Adrenal gland (tissue), 12 donors: ENCODE measurements around the gene OR52N1. TPM values are rescaled to one million over a fixed set of nuclear protein-coding genes. Genes with fewer than 3 reads are reported as not detected.
A peak's percentile ranks its signal among the peaks of the same experiment; 100 is the strongest.

ENCODE experiments used
- DNase-seq, 7 donors: peaks; one replicate each; pipeline ENCODE4 v3.0.0-alpha.2; 2019 to 2020
- H3K27ac ChIP-seq, 5 donors: fragments of 200-600 bp; sonication (generic) in 4 of 5; 1 replicate in 3 of 5; 2 replicates in 2 of 5; pipeline versions ENCODE4 v1.5.1 to v1.8.0; 2016 to 2020; ENCODE audit warnings: mild to moderate bottlenecking in 1 of 5
- H3K27me3 ChIP-seq: fragments of 200-600 bp; 2 replicates; pipeline ENCODE4 v1.8.0; 2021
- H3K36me3 ChIP-seq, 2 donors: fragments of 200-600 bp; replicated peaks in 1 of 2; 1 replicate in 1 of 2; 2 replicates in 1 of 2; pipeline versions ENCODE4 v1.5.1 to v1.8.0; 2018 to 2022
- H3K4me1 ChIP-seq, 2 donors: fragments of 200-600 bp; replicated peaks in 1 of 2; 1 replicate in 1 of 2; 2 replicates in 1 of 2; pipeline versions ENCODE4 v1.5.1 to v1.8.0; 2018 to 2021
- H3K4me3 ChIP-seq, 4 donors: fragments of 200-600 bp; sonication (generic) in 3 of 4; one replicate each; pipeline ENCODE4 v1.5.1; 2016 to 2018
- H3K9me3 ChIP-seq, 3 donors: fragments of 200-600 bp; sonication (generic) in 1 of 3; replicated peaks in 1 of 3; 1 replicate in 2 of 3; 2 replicates in 1 of 3; pipeline versions ENCODE4 v1.5.1 to v1.8.0; 2016 to 2021
- CTCF ChIP-seq, 6 experiments: fragments of 450-650 bp in 4 of 6; fragments of 200-600 bp in 2 of 6; sonication (generic) in 1 of 6; IDR thresholded peaks; 1 replicate in 5 of 6; 2 replicates in 1 of 6; pipeline versions ENCODE4 v1.5.1 to v1.8.0; 2016 to 2021; ENCODE audit warnings: antibody characterized with exemption in 6 of 6, mild to moderate bottlenecking in 2 of 6, moderate library complexity in 1 of 6
- POLR2A ChIP-seq, 2 donors: fragments of 450-650 bp; IDR thresholded peaks; one replicate each; pipeline ENCODE4 v1.6.1; 2017; ENCODE audit warnings: antibody characterized with exemption in 2 of 2, mild to moderate bottlenecking in 2 of 2, moderate library complexity in 1 of 2
- WGBS, 4 donors: extraction: QIAGEN DNeasy Blood & Tissue Kit in 2 of 4; methylation state at CpG; one replicate each; pipeline versions ENCODE4 v1.1.5 to v1.1.7; 2013 to 2017; 5-methylcytosine and 5-hydroxymethylcytosine counted together
- intact Hi-C, 2 donors: fragments of 100-400 bp; cut with DNase I; formaldehyde crosslinking; loops; one replicate each; pipeline versions ENCODE4 v1.14.1 to v1.15.0; 2022 to 2023
- polyA plus RNA-seq, 3 donors: library from polyadenylated mRNA; stranded (reverse); fragments of 200-250 nt in 2 of 3; fragments of 350-450 nt in 1 of 3; fragmentation: Illumina TruSeq in 1 of 3; extraction: RNeasy Lipid Tissue Mini Kit (QIAGEN cat#74804) in 1 of 3; gene quantifications; one replicate each; pipeline ENCODE4 v1.2.3, GENCODE V29; 2013 to 2014
- total RNA-seq, 9 donors: library from RNA; depleted of rRNA in 4 of 9; stranded (reverse); fragments of >200 nt in 4 of 9; fragments of 120-200 nt in 1 of 9; fragmentation: NEBNext Ultra II Directional in 1 of 9; extraction: Animal tissue kit (Norgen Biotek cat#: 25700) in 1 of 9; gene quantifications; one replicate each; pipeline versions ENCODE4 v1.1.0 to v1.2.4, GENCODE V29; 2013 to 2023
- donor health status: healthy with polysubstance abuse.
- donor health status: Bipolar disorder and iron deficiency.
- donor health status: DM: yes; HTN: yes; CAD: no.
- donor health status: DM: no; HTN: no; CAD: no.
- donor health status: DM: no; HTN: no; CAD: no.
- donor health status: DM: yes; HTN: yes; CAD: no.

OR52N1 gene
- total and polyA plus RNA-seq, 12 donors: not detected

GRCh38 chr11:5818245-5818886, 27.3 kb upstream of the OR52N1 start:
- H3K27me3 ChIP-seq: peaks cover 3% of the 10 kb centered on the region
- no peaks in the 10 kb centered on the region for H3K36me3 ChIP-seq
- intact Hi-C loops: no loop called here
- H3K4me3 ChIP-seq: peak overlapping the region in 1 of 4 donors; percentile 22
- 49 to 57% (median 55%) methylated on average over 1 of the region's 1 CpG for WGBS, 4 donors
- no peak overlapping the region for H3K27ac ChIP-seq
- no peaks in the 10 kb centered on the region for H3K9me3 ChIP-seq
- no peaks in the 10 kb centered on the region for H3K4me1 ChIP-seq
- no peak for TF ChIP-seq CTCF (IDR thresholded peaks at IDR 0.05)
- no peak for TF ChIP-seq POLR2A (IDR thresholded peaks at IDR 0.05)
- no peak for DNase-seq

- no peaks in the 10 kb centered on the region for H3K36me3 ChIP-seq
- WGBS, 4 donors: 42 to 56% (median 52%) methylated on average over 4 of the region's 4 CpGs
- no peak for TF ChIP-seq POLR2A (IDR thresholded peaks at IDR 0.05)
- no peak for TF ChIP-seq CTCF (IDR thresholded peaks at IDR 0.05)
- H3K9me3 ChIP-seq: no peaks in the 10 kb centered on the region
- no peak for DNase-seq
- no peak overlapping the region for H3K4me3 ChIP-seq
- H3K4me1 ChIP-seq: no peaks in the 10 kb centered on the region
- intact Hi-C loops: no loop called here
- no peaks in the 10 kb centered on the region for H3K27me3 ChIP-seq
- H3K27ac ChIP-seq: no peak overlapping the region
Measured at GRCh38 chr11:5815534-5815933, 24.5 kb upstream of the OR52N1 start.

- no peak overlapping the region for H3K4me3 ChIP-seq
- intact Hi-C loops: loop anchor here (5.0 to 10.0 kb wide), 4 partner anchors 215 to 688 kb away; partner anchors contain the start of gene TRIM6 (in 1 of the 2)
- WGBS, 4 donors: 61 to 74% (median 66%) methylated on average over 6 of the region's 6 CpGs
- no peak overlapping the region for H3K27ac ChIP-seq
- H3K36me3 ChIP-seq: no peaks in the 10 kb centered on the region
- peaks cover 7% of the 10 kb centered on the region for H3K27me3 ChIP-seq
- H3K9me3 ChIP-seq: no peaks in the 10 kb centered on the region
- DNase-seq: no peak
- TF ChIP-seq CTCF (IDR thresholded peaks at IDR 0.05): no peak
- H3K4me1 ChIP-seq: no peaks in the 10 kb centered on the region
Measured at GRCh38 chr11:5809905-5810795, 19.1 kb upstream of the OR52N1 start.

- no peak for DNase-seq
- Histone ChIP-seq H3K27ac (no peak overlapping the region), H3K4me3 (peak overlapping the region in 2 of 4 donors; percentile 21 to 59), H3K36me3 (no peaks in the 10 kb centered on the region), H3K9me3 (no peaks in the 10 kb centered on the region), H3K4me1 (no peaks in the 10 kb centered on the region), H3K27me3 (peaks cover 7% of the 10 kb centered on the region)
- TF ChIP-seq CTCF (IDR thresholded peaks at IDR 0.05) (no peak), POLR2A (IDR thresholded peaks at IDR 0.05) (no peak)
- intact Hi-C loops: loop anchor here (5.0 to 10.0 kb wide), 4 partner anchors 214 to 687 kb away; partner anchors contain the start of gene TRIM6 (in 1 of the 2)
- WGBS, 4 donors: 39 to 49% (median 47%) methylated on average over 5 of the region's 5 CpGs
Measured at GRCh38 chr11:5809122-5809519, 18.1 kb upstream of the OR52N1 start.
